ENCODE measurements around the gene GLIPR2.
"Not testable (repeated sequence)": the region's sequence is repeated elsewhere in the genome, so short reads cannot be mapped to it uniquely, and the experiment has no call there.

GLIPR2 gene

DNA sequence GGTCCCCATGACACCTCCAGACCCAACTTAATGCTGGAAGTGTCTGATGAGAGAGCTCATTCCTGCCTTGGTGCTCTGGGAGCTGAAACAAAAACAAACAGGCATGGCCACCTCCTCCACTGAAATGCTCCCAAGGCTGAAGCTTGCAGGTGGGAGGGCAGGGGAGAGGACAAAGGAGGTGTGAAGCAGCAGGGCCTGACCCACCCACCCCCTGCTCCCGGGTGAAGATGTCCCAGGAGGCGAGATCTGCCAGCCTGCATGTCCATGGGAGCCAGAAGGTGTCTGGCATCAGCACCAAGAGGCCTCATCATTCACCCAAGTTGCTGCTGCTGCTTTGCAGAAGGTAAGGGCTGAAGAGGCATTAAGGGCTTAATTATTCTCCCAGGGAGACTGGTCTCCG is 28.5 kb downstream of the GLIPR2 start:
- no peak for DNase-seq

- DNase-seq: no peak
Measured at GRCh38 chr9:36165826-36166167, 29.3 kb downstream of the GLIPR2 start.

GRCh38 chr9:36166168-36166927 is 29.8 kb downstream of the GLIPR2 start:
- peak; percentile 67 to 74 for DNase-seq

DNA sequence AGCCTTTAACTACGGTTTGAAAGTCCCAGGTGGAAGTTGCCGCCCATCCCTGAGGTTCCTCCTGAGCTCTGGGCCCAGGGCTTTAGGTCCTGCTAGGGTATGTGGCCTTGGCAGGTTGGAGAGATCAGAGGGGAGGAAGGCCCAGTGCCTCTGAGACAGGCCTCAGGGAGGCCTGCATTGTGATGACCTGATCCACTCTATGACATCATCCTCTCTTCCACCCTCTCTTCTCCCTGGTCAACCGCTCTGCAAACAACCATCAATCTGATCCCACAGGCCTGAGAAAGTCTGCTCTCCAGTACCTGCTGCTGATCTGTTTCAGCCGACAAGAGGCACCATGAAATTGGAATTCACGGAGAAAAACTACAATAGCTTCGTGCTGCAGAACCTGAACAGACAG is 32.6 kb downstream of the GLIPR2 start, which contains the start of gene CCIN:
Gene CCIN, plus strand, starts transcription at position 223 of the 400 bp plus-strand sequence. Its CDS starts 115 bp downstream, at position 338.
- DNase-seq: no peak

GRCh38 chr9:36169708-36170107 is 33.2 kb downstream of the GLIPR2 start:
- DNase-seq: no peak

DNA sequence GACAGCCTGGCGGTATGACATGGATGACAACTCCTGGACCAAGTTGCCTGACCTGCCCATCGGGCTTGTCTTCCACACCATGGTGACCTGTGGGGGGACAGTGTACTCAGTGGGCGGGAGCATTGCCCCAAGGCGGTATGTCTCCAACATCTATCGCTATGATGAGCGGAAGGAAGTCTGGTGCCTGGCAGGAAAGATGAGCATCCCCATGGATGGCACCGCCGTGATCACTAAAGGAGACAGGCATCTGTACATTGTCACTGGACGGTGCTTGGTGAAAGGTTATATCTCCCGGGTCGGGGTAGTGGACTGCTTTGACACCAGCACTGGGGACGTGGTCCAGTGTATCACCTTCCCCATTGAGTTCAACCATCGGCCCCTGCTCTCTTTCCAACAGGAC is 34.0 kb downstream of the GLIPR2 start:
- no peak for DNase-seq

- no peak for DNase-seq
Measured at GRCh38 chr9:36173861-36174260, 37.3 kb downstream of the GLIPR2 start.

- no peak for DNase-seq
Measured at GRCh38 chr9:36174271-36174670, 37.7 kb downstream of the GLIPR2 start.

GRCh38 chr9:36174731-36175130 is 38.2 kb downstream of the GLIPR2 start:
- DNase-seq: no peak

DNA sequence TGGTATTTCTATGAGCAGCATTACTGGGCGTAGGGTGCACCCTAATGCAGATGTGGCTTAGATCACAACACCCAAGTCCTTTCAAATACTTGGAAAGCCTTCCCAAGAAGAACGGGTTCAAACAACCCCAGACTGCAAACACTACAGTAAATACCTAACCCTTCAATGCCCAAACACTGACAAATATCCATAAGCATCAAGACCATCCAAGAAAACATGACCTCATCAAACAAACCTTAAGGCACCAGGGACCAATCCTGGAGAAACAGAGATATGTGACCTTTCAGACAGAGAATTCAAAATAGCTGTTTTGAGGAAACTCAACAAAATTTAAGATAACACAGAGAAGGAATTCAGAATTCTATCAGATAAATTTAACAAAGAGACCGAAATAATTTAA is 38.7 kb downstream of the GLIPR2 start:
- not testable (repeated sequence) for DNase-seq

- DNase-seq: not testable (repeated sequence)
Measured at GRCh38 chr9:36176496-36176895, 40.0 kb downstream of the GLIPR2 start.

GRCh38 chr9:36177571-36177970 is 41.0 kb downstream of the GLIPR2 start:
- DNase-seq: no peak

DNA sequence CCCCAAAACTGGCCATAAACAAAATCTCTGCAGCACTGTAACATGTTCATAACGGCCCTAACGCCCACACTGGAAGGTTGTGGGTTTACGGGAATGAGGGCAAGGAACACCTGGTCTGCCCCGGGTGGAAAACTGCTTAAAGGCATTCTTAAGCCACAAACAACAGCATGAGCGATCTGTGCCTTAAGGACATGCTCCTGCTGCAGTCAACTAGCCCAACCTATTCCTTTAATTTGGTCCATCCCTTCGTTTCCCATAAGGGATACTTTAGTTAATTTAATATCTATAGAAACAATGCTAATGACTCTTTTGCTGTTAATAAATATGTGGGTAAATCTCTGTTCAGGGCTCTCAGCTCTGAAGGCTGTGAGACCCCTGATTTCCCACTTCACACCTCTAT is 43.7 kb downstream of the GLIPR2 start:
- DNase-seq: not testable (repeated sequence)

DNA sequence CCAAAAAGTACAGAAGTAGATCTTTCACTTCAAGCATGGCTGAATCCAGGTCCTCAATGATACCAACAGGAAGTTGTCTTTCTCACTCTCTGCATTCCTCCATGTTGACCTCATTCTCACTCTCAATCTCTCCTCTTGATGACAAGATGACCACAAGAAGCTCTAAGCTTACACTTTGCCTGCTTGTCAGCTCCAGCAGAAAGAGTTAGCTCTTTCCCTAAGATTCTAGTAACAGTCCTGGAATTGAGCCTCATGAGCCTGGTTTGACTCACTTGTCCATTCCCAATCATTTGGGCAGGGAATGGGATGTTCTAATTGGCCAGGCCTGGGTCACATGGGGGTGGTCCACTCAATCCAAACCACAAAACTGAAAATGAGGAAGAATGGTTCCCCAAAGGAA is 50.9 kb downstream of the GLIPR2 start:
- no peak for DNase-seq

DNA sequence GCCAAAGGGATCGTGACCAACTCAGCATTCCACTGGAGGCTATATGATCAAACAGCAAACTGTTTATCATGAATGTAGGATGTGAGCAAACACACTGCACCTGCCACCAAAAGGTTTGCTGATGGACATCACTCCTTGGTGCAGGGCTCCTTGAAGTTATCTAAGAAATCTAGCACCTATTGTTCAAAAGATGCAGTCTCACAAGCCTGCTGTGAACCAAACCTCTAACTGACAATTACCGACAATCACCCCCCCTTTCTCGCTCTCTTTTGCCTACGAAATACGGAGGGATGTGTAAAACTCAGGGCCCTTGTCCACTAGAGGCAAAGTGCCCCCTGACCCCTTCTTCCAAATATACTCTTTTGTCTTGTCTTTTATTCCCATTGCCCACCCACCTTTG is 51.7 kb downstream of the GLIPR2 start:
- DNase-seq: no peak

DNA sequence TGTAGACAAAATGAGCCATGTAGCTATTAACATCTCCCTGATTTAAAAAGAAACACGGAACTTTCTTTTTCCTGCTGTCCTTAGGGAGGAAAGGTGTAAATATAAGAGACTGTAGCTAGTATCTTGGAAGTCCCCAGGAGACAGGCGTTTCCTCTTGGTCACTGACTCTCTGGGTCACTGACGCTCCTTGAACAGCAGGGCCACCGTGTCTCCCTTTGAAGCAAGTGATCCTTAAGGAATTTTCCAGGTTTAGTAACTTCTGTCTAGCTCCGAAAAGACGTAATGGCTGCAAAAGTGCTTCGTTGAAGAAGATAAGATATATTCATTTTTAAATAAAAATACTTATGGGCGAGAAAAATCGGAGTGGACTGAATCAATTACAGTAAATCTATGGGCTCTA is 53.4 kb downstream of the GLIPR2 start:
- no peak for DNase-seq

DNA sequence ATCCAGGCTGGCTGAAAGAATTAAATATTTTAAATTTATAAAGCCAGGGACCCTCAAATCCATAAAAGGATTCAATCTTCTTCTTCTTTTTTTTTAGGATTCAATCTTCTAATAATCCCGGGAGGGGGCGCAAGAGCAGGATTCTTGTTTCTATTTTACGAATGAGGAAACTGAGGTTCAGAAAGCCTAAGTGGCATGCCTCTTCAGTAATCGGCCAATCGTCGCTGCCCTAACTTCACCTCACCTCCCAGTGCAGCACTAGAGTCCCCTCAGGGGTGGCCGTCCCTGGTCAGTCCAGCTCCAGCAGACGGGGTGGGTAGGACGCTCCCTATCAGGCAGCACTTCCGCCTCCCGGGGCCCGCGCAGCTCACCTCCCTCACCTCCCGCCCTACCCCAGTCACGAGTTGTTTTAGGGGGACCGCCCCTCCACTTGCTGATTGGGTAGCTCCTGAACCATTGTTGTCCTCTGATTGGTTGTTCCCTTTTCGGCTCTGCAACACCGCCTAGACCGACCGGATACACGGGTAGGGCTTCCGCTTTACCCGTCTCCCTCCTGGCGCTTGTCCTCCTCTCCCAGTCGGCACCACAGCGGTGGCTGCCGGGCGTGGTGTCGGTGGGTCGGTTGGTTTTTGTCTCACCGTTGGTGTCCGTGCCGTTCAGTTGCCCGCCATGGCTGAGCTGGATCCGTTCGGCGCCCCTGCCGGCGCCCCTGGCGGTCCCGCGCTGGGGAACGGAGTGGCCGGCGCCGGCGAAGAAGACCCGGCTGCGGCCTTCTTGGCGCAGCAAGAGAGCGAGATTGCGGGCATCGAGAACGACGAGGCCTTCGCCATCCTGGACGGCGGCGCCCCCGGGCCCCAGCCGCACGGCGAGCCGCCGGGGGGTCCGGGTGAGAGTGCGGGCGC is 54.1 kb downstream of the GLIPR2 start, which contains the start of gene CLTA:
Gene CLTA, plus strand, starts transcription at position 534 of the 902 bp plus-strand sequence. Its CDS starts 136 bp downstream, at position 670.
- peak; percentile 98 to 99 for DNase-seq

- no peak for DNase-seq
Measured at GRCh38 chr9:36191290-36191645, 54.7 kb downstream of the GLIPR2 start.

- DNase-seq: no peak
Measured at GRCh38 chr9:36191686-36192085, 55.2 kb downstream of the GLIPR2 start.

- DNase-seq: no peak
Measured at GRCh38 chr9:36192196-36192595, 55.7 kb downstream of the GLIPR2 start.

DNA sequence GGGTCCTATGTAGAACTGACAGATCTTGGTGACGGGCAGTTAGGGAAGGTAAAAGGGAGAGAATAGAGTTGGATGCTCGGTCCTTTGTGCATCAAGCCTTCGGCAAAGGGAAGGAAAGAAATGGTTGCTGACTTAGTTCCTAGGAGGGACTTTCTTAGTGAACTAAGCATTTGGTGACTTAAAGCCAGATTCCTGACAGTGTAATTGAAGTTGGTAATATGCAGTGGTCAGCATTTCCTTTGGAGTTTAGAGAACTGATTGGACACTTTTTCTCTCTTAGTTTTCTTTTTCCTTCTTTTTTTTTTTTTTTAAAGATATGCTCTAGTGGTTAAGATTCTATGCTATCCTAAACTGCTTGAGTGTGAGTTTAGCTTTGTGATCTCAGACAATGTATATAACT is 56.5 kb downstream of the GLIPR2 start:
- DNase-seq: no peak

GRCh38 chr9:36194326-36195000 is 57.9 kb downstream of the GLIPR2 start:
- DNase-seq: no peak

GRCh38 chr9:36204906-36205547 is 68.5 kb downstream of the GLIPR2 start:
- no peak for DNase-seq

Data from hippocampal formation (tissue), 2 donors.